ENCODE results near the gene ANKRD13D. TPM values are rescaled to one million over a fixed set of nuclear protein-coding genes. Genes with fewer than 3 reads are reported as not detected.

The ANKRD13D gene
- total and polyA plus RNA-seq, 2 of the 8 experiments (the other 6 are each of a cell fraction or from before 2014, with no cell fraction given) = 24.9 to 26.5 TPM

- H2BK5ac ChIP-seq (ENCODE audit: low read depth, low read length) = 0 out of 2 replicates have a peak overlapping the region, but pooled peaks have one; percentile 26
- peaks cover 0 to 3% (median 0%) of the 10 kb centered on the region in 4 experiments; a peak in 3 of 7 replicates for H3K27me3 ChIP-seq (replicated peaks in 1 of 4; ENCODE audit: control insufficient read depth in 3 of 4, extremely low read depth in 1 of 4, insufficient read depth in 3 of 4, low read length in 3 of 4)
- H3K23me2 ChIP-seq (ENCODE audit: low read depth, low read length) = peaks cover 4% of the 10 kb centered on the region
- H3K4ac ChIP-seq (replicated peaks; ENCODE audit: insufficient read length, low read depth, low read length) = no peak overlapping the region
- H3K4me2 ChIP-seq (ENCODE audit: insufficient read depth in 1 of 2, low read depth in 2 of 2, low read length in 2 of 2) = no peak overlapping the region; a peak in 1 of 4 replicates
- ChIA-PET POLR2A (ENCODE audit: partially characterized antibody) (interaction anchor here (1.0 to 4.2 kb wide), 5 partner anchors 20 to 83 kb away, joined by 3 to 20 read pairs (median 6); partner anchors contain the start of genes ANKRD13D and SSH3), CTCF (ENCODE audit: partially characterized antibody) (interaction anchor here (0.6 to 13.0 kb wide), 5 partner anchors 10 to 108 kb away, joined by 3 to 186 read pairs (median 4); partner anchors contain the start of gene SSH3)
- peaks cover 22% of the 10 kb centered on the region for H3K79me1 ChIP-seq (ENCODE audit: low read depth, low read length)
- no peak overlapping the region for H3K4me3 ChIP-seq (ENCODE audit: extremely low read depth in 1 of 4, insufficient read depth in 2 of 4, low read depth in 3 of 4, low read length in 4 of 4)
- H3K18ac ChIP-seq (ENCODE audit: extremely low read depth, low read length) = no peak overlapping the region
- H4K91ac ChIP-seq (replicated peaks; ENCODE audit: insufficient read length, low read length) = no peak overlapping the region
- no peak overlapping the region for H4K5ac ChIP-seq (ENCODE audit: insufficient read length, low read depth, low read length)
- H3K9me3 ChIP-seq (ENCODE audit: insufficient read depth in 2 of 2, low read depth in 1 of 2, low read length in 1 of 2) = no peaks in the 10 kb centered on the region
- no peak overlapping the region for H2AK5ac ChIP-seq (ENCODE audit: low read depth, low read length)
- no peak overlapping the region; a peak in 1 of 7 replicates for H3K9ac ChIP-seq (replicated peaks in 1 of 4; ENCODE audit: extremely low read depth in 1 of 4, low read depth in 3 of 4, low read length in 3 of 4)
- no peak overlapping the region for H2AFZ ChIP-seq (ENCODE audit: low read length)
- H3K79me2 ChIP-seq (ENCODE audit: control insufficient read depth in 1 of 2, insufficient read depth in 2 of 2, low read length in 2 of 2) = peaks cover 0 to 65% of the 10 kb centered on the region in 2 experiments; a peak in 3 of 4 replicates
- FAIRE-seq (no peak), DNase-seq (ENCODE audit: low read depth in 1 of 2, low spot score in 2 of 2) (no peak)
- H3K4me1 ChIP-seq (replicated peaks in 1 of 4; ENCODE audit: control insufficient read depth in 3 of 4, insufficient read depth in 4 of 4, low read length in 3 of 4) = peaks cover 8 to 30% (median 27%) of the 10 kb centered on the region in 4 experiments
- no peak overlapping the region for H3K23ac ChIP-seq (ENCODE audit: insufficient read length)
- H3K36me3 ChIP-seq (ENCODE audit: control insufficient read depth in 2 of 4, insufficient read depth in 4 of 4, low read length in 3 of 4) = peaks cover 0 to 3% (median 0%) of the 10 kb centered on the region in 4 experiments; a peak in 2 of 8 replicates
- H2BK120ac ChIP-seq (replicated peaks; ENCODE audit: low read depth, low read length) = no peak overlapping the region
- H4K8ac ChIP-seq (ENCODE audit: extremely low read depth, insufficient read depth, low read length) = no peak overlapping the region
- no peak overlapping the region for H2BK15ac ChIP-seq (ENCODE audit: low read length)
- H4K20me1 ChIP-seq (replicated peaks in 1 of 2; ENCODE audit: control insufficient read depth in 1 of 2, insufficient read depth in 2 of 2, low read length in 2 of 2) = peaks cover 15 to 33% of the 10 kb centered on the region in 2 experiments
- no peak overlapping the region for H3K56ac ChIP-seq (replicated peaks; ENCODE audit: insufficient read length, low read depth, low read length)
- H3K27ac ChIP-seq (ENCODE audit: low read depth, low read length) = no peak overlapping the region
- WGBS, 2 experiments (ENCODE audit: extremely low coverage in 1 of 2, insufficient coverage in 1 of 2, insufficient read length in 1 of 2, insufficient replicate concordance in 2 of 2, low coverage in 1 of 2, low lambda C conversion rate in 2 of 2, missing lambda C conversion rate in 1 of 2) = 95% methylated on average over 13 of the region's 13 CpGs; no CpG with 5 or more reads in 1 of the 2 experiments
- H3K14ac ChIP-seq (ENCODE audit: insufficient read length) = no peak overlapping the region
- H2BK12ac ChIP-seq (ENCODE audit: low read depth, low read length) = no peak overlapping the region
- no peak overlapping the region for H2BK20ac ChIP-seq (ENCODE audit: low read length)
- TF ChIP-seq CBX8 (IDR thresholded peaks at IDR 0.05; ENCODE audit: borderline replicate concordance, low read depth, low read length) = no peak
- TF ChIP-seq CTBP2 (IDR thresholded peaks at IDR 0.05; ENCODE audit: borderline replicate concordance, insufficient read depth, insufficient read length, low read length) = no peak
- TF ChIP-seq CEBPB (IDR thresholded peaks at IDR 0.05; ENCODE audit: low read depth, low read length) = no peak
- TF ChIP-seq HDAC2 (IDR thresholded peaks at IDR 0.05; ENCODE audit: borderline replicate concordance in 1 of 2, low read depth in 2 of 2, low read length in 2 of 2) = no peak
- no peak for TF ChIP-seq TAF1 (IDR thresholded peaks at IDR 0.05; ENCODE audit: low read depth, low read length)
- TF ChIP-seq ATF3 (IDR thresholded peaks at IDR 0.05; ENCODE audit: insufficient read depth, low read depth, low read length) = no peak
- no peak for TF ChIP-seq ATF2 (IDR thresholded peaks at IDR 0.05; ENCODE audit: low read length)
- no peak for TF ChIP-seq SIX5 (IDR thresholded peaks at IDR 0.05; ENCODE audit: low read depth, low read length)
- TF ChIP-seq RBBP5 (IDR thresholded peaks at IDR 0.05; ENCODE audit: borderline replicate concordance, low read depth, low read length) = no peak
- TF ChIP-seq RNF2 (IDR thresholded peaks at IDR 0.05; ENCODE audit: borderline replicate concordance, low read depth, low read length, missing control alignments, poor library complexity, severe bottlenecking) = no peak
Observed at GRCh38 chr11:67268962-67269268, 20.2 kb upstream of the ANKRD13D start.
